Ectodermal cell (in vitro differentiated cells): ENCODE results near the gene MSMP. TPM values are rescaled to one million over a fixed set of nuclear protein-coding genes. Genes with fewer than 3 reads are reported as not detected.

Source experiments
- H3K27ac ChIP-seq: 2 replicates; pipeline ENCODE4 v1.7.0; 2013; ENCODE audit warnings: mild to moderate bottlenecking, low read depth, low read length; ENCODE audit not compliant: insufficient read depth, poor library complexity, severe bottlenecking
- H3K27me3 ChIP-seq: 2 replicates; pipeline ENCODE4 v1.7.0; 2013; ENCODE audit warnings: mild to moderate bottlenecking, low read length; ENCODE audit not compliant: insufficient read depth, control insufficient read depth, poor library complexity, severe bottlenecking
- H3K36me3 ChIP-seq: one replicate; pipeline ENCODE4 v1.7.0; 2013; ENCODE audit warnings: low read length; ENCODE audit not compliant: control insufficient read depth, insufficient read depth
- H3K4me1 ChIP-seq: one replicate; pipeline ENCODE4 v1.7.0; 2013; ENCODE audit warnings: low read length; ENCODE audit not compliant: control insufficient read depth, insufficient read depth
- H3K4me3 ChIP-seq: 2 replicates; pipeline ENCODE4 v1.7.0; 2013; ENCODE audit warnings: low read depth, low read length, control low read depth; ENCODE audit not compliant: insufficient read depth
- H3K9me3 ChIP-seq: 2 replicates; pipeline ENCODE4 v1.7.0; 2013; ENCODE audit warnings: mild to moderate bottlenecking, low read length, moderate library complexity; ENCODE audit not compliant: control insufficient read depth
- WGBS, 2 experiments: methylation state at CpG; one replicate each; pipeline ENCODE4 v1.1.7; 2013; ENCODE audit warnings: missing lambda C conversion rate in 2 of 2; 5-methylcytosine and 5-hydroxymethylcytosine counted together
- polyA plus RNA-seq, 4 experiments: library from polyadenylated mRNA; stranded (reverse); fragments of 50-300 nt; gene quantifications; one replicate each; pipeline ENCODE4 v1.2.3, GENCODE V29; 2013

The MSMP gene, protein sequence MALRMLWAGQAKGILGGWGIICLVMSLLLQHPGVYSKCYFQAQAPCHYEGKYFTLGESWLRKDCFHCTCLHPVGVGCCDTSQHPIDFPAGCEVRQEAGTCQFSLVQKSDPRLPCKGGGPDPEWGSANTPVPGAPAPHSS
- polyA plus RNA-seq (2013, experiment 1 of 4): 1.3 TPM
- not detected for polyA plus RNA-seq (2013, experiment 2 of 4)
- polyA plus RNA-seq (2013, experiment 3 of 4): not detected
- polyA plus RNA-seq (2013, experiment 4 of 4): not detected

DNA sequence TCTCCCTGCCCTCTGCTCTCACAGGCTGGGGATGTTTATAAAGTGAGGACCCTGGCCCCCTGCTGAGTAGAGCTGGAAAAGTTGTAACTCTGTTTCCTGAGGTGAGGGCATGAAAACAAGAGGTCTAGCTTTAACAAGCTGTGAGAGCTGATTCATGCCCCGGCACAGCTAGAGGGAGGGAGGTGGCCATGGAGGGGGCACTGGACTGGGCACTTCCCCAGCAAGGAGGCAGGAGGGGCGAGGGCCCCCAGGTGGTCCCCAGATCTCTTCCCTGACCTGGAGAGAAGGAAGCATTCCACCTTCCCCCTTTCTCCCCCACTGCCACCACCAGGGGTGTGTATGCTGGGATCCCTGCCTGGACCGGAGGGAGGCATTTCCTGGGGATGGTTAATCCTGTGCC is at the start of gene MSMP:
MSMP (minus strand) TSS at position 13 of the 400 bp plus-strand sequence. CDS start 147 bp downstream, outside the sequence.
- Histone ChIP-seq H3K9me3 (no peaks in the 10 kb centered on the region), H3K27ac (no peak within 1 kb of the TSS), H3K4me3 (no peak within 1 kb of the TSS), H3K4me1 (peaks cover 14% of the 10 kb centered on the region), H3K36me3 (peaks cover 9% of the 10 kb centered on the region), H3K27me3 (no peaks in the 10 kb centered on the region)
- WGBS, 2 experiments: 77 to 84% methylated on average over 3 of the region's 3 CpGs

DNA sequence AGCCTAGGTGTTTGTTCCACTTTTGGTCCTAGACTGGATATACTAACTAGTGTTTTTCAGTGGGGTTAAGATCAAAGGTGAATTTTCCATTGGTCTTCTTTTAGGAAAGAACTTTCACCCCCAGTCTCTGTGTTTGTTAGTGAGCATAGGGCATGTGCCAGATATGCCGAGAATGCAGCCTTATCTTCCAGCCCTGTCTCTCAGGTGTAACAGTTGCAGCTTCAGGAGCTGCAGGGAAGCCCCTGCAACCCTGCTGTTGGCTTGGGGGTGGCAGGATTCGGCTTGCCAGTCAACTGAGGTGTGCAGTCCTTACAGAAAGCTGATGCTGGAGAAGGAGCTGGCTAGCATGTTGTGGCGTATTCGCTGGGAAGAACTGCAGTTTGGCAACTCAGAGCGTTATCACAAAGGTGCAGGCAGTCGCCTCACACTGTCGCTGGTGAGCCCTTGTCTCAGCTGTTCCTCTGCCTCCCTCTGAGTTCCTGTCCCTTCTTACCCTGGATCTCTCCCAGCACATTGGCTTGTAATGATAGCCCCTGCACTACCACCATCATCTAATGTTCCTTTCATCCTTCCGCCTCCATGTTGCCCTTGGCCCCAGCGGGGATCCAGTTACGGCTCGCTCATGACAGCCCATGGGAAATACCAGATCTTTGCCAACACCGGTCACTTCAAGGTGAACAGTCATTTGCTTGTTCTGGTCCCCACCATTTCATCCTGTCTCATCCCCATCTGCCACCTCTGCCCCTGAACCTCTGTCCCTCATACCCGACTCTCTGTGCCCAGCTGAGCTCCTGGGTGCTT is 47.5 kb upstream of the MSMP start:
- H3K4me3 ChIP-seq: no peak overlapping the region
- peaks cover 14% of the 10 kb centered on the region for H3K36me3 ChIP-seq
- H3K27me3 ChIP-seq: no peaks in the 10 kb centered on the region
- no peak overlapping the region for H3K27ac ChIP-seq
- no peaks in the 10 kb centered on the region for H3K4me1 ChIP-seq
- WGBS, 2 experiments: 92 to 95% methylated on average over 13 of the region's 13 CpGs
- H3K9me3 ChIP-seq: no peaks in the 10 kb centered on the region

DNA sequence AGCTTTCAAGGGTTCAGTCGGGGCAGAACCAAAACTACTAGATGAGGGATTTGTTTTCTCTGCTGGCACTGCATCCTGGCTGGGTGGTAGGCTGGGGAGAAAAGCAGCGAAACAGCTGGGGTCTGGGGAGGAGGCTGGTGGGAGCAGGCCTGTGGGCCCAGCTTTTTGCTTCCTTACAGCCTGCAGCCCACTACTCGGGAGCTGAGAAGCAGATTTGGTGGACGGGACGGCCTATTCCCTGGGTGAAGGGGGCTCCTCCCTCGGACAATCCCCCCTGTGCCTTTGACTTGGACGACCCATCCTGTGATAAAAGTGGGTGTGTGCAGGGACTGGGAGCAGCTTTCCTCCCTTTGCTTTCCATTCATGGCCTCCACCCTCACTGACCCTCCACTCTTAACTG is 46.5 kb upstream of the MSMP start:
- 90 to 91% methylated on average over 7 of the region's 7 CpGs for WGBS, 2 experiments
- Histone ChIP-seq H3K36me3 (peaks cover 8% of the 10 kb centered on the region), H3K4me1 (no peaks in the 10 kb centered on the region), H3K27me3 (no peaks in the 10 kb centered on the region), H3K27ac (no peak overlapping the region), H3K4me3 (no peak overlapping the region), H3K9me3 (no peaks in the 10 kb centered on the region)

DNA sequence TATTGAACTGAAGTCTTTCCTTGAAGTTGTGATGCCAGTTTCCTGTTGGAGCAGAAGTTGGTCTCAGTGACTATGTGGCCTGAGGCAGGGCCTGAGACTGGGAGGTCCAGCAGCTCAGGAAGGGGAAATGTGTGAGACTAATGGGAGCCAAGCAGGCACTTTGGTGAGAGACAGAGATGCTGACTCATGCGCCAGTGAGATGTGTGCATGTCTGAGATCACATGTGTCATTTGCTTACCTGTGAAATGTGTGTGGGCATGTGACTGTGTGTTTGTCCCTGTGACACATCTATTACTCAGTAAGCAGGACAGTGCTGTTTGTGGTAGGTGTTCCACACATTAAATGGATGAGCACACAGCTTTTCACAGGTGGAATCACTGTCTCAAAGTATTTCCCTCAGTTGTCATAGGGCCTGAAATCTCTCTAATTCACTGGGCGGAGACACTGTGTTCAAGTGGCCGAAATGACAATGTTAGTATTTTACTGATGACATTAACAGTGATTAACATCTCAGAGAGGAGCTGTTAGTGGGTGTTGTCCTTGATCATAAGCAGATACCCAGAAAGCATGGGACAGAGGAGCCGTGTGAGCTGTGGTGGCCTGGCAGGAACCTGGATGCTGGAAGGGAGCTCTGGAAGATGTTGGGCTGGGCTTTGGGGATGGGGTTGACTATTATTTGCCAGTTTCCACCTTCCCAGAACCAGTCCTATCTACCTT is 44.7 kb upstream of the MSMP start:
- Histone ChIP-seq H3K9me3 (no peaks in the 10 kb centered on the region), H3K4me1 (no peaks in the 10 kb centered on the region), H3K4me3 (no peak overlapping the region), H3K36me3 (peaks cover 3% of the 10 kb centered on the region), H3K27me3 (no peaks in the 10 kb centered on the region), H3K27ac (no peak overlapping the region)
- WGBS, 2 experiments: 96 to 97% methylated on average over 4 of the region's 4 CpGs

DNA sequence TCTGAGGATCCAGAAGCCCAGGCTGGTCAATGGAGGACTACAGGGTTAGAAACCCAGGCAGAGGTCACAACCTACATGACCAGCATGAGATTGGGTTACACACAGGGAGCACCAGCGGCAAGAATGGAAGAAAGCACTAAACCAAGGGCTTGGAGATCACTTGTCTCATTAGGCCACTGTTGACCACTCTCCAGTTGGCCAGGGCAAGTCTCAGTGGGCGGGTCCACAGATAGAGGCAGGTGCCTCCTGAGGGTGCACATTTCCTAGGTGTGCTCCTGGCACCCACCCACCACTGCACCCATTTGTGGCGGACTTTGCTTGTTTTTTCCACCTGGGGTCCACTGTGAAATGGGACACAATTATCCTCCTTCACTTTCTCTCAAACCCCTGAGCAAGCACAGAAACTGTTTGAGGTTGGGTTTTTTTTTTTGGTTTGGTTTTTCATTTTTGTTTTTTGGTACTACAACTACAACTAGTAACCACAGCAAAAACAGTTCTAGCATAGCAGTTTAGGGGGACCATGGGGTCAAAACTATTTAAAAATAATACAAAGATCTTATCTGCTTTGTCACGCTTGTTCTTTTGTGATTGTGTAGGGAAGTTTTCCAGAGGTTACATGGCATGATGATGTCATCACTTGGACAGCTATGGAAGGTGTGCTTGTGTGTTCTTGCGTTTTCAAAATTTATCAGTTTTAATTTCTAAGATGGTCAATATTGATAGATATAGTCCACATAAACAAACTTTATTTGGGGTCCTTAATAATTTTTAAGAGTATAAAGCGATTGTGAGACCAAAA is 43.4 kb upstream of the MSMP start:
- H3K4me1 ChIP-seq: no peaks in the 10 kb centered on the region
- H3K27me3 ChIP-seq: no peaks in the 10 kb centered on the region
- WGBS, 2 experiments: 94 to 96% methylated on average over 5 of the region's 6 CpGs
- H3K9me3 ChIP-seq: no peaks in the 10 kb centered on the region
- no peak overlapping the region for H3K4me3 ChIP-seq
- no peak overlapping the region for H3K27ac ChIP-seq
- peaks cover 3% of the 10 kb centered on the region for H3K36me3 ChIP-seq

DNA sequence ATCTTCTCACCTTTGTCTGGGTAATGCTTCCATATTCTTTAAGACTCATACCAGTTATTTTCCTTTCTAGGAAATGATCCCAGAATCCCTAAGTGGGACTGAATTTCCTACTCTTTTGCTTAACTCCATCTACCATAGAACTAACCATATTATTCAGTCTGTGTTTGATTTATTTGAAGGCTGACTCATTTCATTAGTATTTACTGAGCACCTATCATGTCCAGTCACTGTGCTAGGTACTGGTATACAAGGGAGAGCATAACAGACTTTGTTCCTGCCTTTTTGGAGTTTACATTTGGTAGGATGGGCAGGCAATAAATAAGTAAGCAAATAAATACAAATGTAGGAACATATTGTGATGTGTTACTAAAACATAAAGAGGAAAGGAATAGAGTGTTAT is 41.6 kb upstream of the MSMP start:
- Histone ChIP-seq H3K9me3 (no peaks in the 10 kb centered on the region), H3K27me3 (peaks cover 3% of the 10 kb centered on the region), H3K36me3 (no peaks in the 10 kb centered on the region), H3K27ac (no peak overlapping the region), H3K4me3 (no peak overlapping the region), H3K4me1 (peaks cover 2% of the 10 kb centered on the region)

DNA sequence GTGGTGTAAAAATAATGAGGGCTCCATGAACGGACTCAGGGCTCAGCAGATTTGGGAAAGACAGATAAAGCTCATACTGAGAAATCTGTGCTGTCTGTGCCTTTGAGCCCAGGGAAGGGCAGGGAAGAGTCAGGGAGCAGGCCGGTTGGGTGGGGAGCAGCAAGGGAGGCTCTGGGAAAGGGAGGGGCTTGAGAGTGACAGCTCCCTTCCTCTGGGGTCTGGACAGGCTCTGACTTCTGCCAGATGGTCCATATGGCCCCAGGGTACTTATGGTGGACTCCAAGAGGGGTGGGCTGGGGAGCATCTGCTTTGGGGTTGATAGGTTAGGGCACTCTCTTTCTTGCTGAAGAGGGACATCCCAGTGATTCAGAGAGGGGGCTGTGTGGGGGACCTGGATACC is 39.4 kb upstream of the MSMP start:
- no peak overlapping the region for H3K4me3 ChIP-seq
- peaks cover 5% of the 10 kb centered on the region for H3K27me3 ChIP-seq
- 82 to 89% methylated on average over 2 of the region's 2 CpGs for WGBS, 2 experiments

DNA sequence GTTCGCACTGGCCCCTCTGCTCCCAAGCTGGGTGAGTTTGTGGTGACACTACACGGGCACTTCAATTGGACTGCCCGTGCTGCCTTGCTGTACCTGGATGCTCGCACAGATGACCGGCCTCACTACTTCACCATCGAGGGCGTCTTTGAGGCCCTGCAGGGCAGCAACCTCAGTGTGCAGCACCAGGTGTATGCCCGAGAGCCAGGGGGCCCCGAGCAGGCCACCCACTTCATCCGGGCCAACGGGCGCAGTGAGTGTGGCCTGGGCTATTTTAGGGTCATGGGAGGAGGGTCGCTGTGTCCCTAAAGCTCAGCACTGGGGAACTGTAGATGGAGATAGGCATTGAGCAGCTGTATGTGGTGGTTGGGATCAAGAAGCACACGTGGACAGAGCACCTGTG is 38.8 kb upstream of the MSMP start:
- no peak overlapping the region for H3K27ac ChIP-seq
- H3K27me3 ChIP-seq: peaks cover 5% of the 10 kb centered on the region
- H3K4me1 ChIP-seq: peaks cover 3% of the 10 kb centered on the region
- 95% methylated on average over 14 of the region's 14 CpGs for WGBS, 2 experiments
- H3K36me3 ChIP-seq: no peaks in the 10 kb centered on the region
- no peak overlapping the region for H3K4me3 ChIP-seq
- no peaks in the 10 kb centered on the region for H3K9me3 ChIP-seq

More for the DNA sequence above, 39.4 kb upstream of the MSMP start:
- H3K9me3 ChIP-seq: no peaks in the 10 kb centered on the region
- H3K4me1 ChIP-seq: peaks cover 3% of the 10 kb centered on the region
- no peaks in the 10 kb centered on the region for H3K36me3 ChIP-seq
- H3K27ac ChIP-seq: no peak overlapping the region

DNA sequence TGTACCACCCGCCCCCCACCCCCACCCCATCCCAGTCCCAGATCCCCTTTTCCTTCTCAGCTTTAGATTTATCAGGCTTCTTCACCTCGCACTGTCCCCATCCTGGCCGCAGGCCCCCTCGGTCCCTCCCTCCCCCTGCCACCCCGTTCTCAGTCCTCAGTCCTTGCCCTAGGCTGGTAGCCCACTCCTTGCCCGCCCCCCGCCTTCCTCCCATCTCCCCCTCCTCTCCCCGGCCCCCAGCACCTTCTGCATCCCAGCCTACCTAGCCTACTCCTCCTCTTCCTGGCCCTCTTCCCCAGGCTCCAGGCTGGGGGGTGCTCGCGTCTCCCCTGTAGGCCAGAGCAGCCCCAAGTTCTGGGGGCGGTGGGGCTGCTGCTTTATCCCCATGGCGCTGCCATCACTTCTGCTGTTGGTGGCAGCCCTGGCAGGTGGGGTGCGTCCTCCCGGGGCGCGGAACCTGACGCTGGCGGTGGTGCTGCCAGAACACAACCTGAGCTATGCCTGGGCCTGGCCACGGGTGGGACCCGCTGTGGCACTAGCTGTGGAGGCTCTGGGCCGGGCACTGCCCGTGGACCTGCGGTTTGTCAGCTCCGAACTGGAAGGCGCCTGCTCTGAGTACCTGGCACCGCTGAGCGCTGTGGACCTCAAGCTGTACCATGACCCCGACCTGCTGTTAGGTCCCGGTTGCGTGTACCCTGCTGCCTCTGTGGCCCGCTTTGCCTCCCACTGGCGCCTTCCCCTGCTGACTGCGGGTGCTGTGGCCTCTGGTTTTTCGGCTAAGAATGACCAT is 38.1 kb upstream of the MSMP start:
- peak overlapping the region; percentile 39 for H3K4me3 ChIP-seq
- 86 to 87% methylated on average over 32 of the region's 34 CpGs for WGBS, 2 experiments

More for the DNA sequence above, 38.1 kb upstream of the MSMP start:
- H3K4me1 ChIP-seq: peaks cover 3% of the 10 kb centered on the region
- H3K27me3 ChIP-seq: peaks cover 5% of the 10 kb centered on the region
- no peaks in the 10 kb centered on the region for H3K9me3 ChIP-seq
- H3K36me3 ChIP-seq: no peaks in the 10 kb centered on the region
- H3K27ac ChIP-seq: no peak overlapping the region
